Central memory CD8-positive, alpha-beta T cell (primary cell): ENCODE measurements around the gene NCEH1.

ENCODE experiments used
- ATAC-seq: fragments of 150-1000 bp; cut with Tn5 transposase; replicated peaks from 2 replicates; pipeline ENCODE4 v1.10.0; 2022; ENCODE audit warnings: mild to moderate bottlenecking, moderate FRiP score, moderate number of reproducible peaks; ENCODE audit not compliant: poor library complexity, severe bottlenecking; ENCODE audit errors: extremely low read depth
- DNase-seq, 2 donors: peaks; one replicate each; pipeline ENCODE4 v3.0.0; 2021; ENCODE audit warnings: low spot score in 2 of 2
- H3K27ac Mint-ChIP-seq: one replicate; pipeline ENCODE4 v1.8.0; 2022; ENCODE audit warnings: low read depth, mild to moderate bottlenecking, moderate library complexity, mixed read lengths
- H3K27me3 Mint-ChIP-seq: one replicate; pipeline ENCODE4 v1.8.0; 2022; ENCODE audit warnings: mixed read lengths
- H3K36me3 Mint-ChIP-seq: one replicate; pipeline ENCODE4 v1.8.0; 2022; ENCODE audit warnings: mild to moderate bottlenecking, moderate library complexity, mixed read lengths; ENCODE audit not compliant: insufficient read depth
- H3K4me1 Mint-ChIP-seq: one replicate; pipeline ENCODE4 v1.8.0; 2022; ENCODE audit warnings: mixed read lengths
- H3K4me3 Mint-ChIP-seq: one replicate; pipeline ENCODE4 v1.8.0; 2022; ENCODE audit warnings: mild to moderate bottlenecking, moderate library complexity, mixed read lengths
- H3K9me3 Mint-ChIP-seq: one replicate; pipeline ENCODE4 v1.8.0; 2022; ENCODE audit warnings: mixed read lengths

The NCEH1 gene

DNA sequence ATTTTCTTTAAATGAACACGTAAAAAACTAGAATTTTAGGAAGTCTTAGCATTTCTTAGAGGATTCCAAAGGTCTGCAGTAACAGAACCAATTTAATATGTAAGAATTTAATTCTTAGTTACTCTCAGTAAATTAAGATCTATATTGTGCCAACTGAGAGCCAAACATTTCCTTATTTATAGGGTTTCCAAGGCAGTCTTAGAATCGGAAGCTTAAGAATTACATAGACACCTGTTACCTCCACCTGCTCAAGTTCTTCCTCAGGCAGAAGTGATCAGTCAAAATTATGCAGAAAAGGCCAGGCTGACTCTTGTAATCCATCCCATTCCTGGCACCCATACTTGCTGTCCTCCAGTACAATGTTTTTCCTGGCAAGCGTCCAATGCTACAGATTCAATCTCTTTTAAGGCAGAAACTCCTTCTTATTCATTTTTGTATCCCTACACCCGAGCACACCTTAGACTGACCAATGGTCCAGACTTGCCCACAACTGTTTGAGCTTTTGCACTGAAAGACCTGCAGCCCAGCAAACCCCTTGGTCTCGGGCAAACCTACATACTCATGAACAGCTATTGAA is 64.3 kb downstream of the NCEH1 start:
- Mint-ChIP-seq H3K27me3 (no peaks in the 10 kb centered on the region), H3K27ac (no peak overlapping the region), H3K4me1 (no peaks in the 10 kb centered on the region), H3K4me3 (no peak overlapping the region), H3K9me3 (no peaks in the 10 kb centered on the region), H3K36me3 (peaks cover 2% of the 10 kb centered on the region)
- ATAC-seq (no peak), DNase-seq (no peak)

- Mint-ChIP-seq H3K9me3 (no peaks in the 10 kb centered on the region), H3K4me1 (no peaks in the 10 kb centered on the region), H3K4me3 (no peak overlapping the region), H3K27me3 (no peaks in the 10 kb centered on the region), H3K36me3 (peaks cover 2% of the 10 kb centered on the region), H3K27ac (no peak overlapping the region)
- ATAC-seq (no peak), DNase-seq (no peak)
Measured at GRCh38 chr3:172644258-172644657, 66.6 kb downstream of the NCEH1 start.

- Mint-ChIP-seq H3K4me1 (no peaks in the 10 kb centered on the region), H3K27me3 (no peaks in the 10 kb centered on the region), H3K9me3 (no peaks in the 10 kb centered on the region), H3K36me3 (peaks cover 2% of the 10 kb centered on the region), H3K27ac (no peak overlapping the region), H3K4me3 (no peak overlapping the region)
- DNase-seq (no peak), ATAC-seq (no peak)
Measured at GRCh38 chr3:172643506-172644179, 67.2 kb downstream of the NCEH1 start.

GRCh38 chr3:172641291-172641690 is 69.6 kb downstream of the NCEH1 start:
- no peak for ATAC-seq
- Mint-ChIP-seq H3K27ac (no peak overlapping the region), H3K9me3 (no peaks in the 10 kb centered on the region), H3K4me1 (no peaks in the 10 kb centered on the region), H3K4me3 (no peak overlapping the region), H3K27me3 (no peaks in the 10 kb centered on the region), H3K36me3 (peaks cover 2% of the 10 kb centered on the region)
- no peak for DNase-seq

DNA sequence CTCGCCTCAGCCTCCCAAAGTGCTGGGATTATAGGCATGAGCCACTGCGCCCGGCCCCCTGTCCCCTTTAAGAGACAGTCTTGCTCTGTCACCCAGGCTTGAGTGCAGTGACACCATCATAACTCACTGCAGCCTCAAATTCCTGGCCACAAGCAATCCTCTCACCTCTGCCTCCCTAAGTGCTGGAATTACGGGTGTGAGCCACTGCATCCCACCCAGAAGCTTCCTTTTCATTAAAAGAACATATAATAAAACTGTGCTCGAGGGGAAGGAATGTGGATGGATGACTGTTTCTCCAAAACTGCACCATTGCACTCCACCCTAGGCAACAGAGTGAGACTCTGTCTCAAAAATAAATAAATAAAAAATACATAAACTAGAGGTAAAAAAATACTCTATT is 70.1 kb downstream of the NCEH1 start:
- H3K4me1 Mint-ChIP-seq, result peaks cover 1% of the 10 kb centered on the region
- H3K27ac Mint-ChIP-seq, result no peak overlapping the region

GRCh38 chr3:172635588-172635987 is 75.3 kb downstream of the NCEH1 start:
- ATAC-seq (peak; percentile 67), DNase-seq (no peak)
- Mint-ChIP-seq H3K4me1 (peaks cover 6% of the 10 kb centered on the region), H3K27ac (no peak overlapping the region), H3K4me3 (no peak overlapping the region), H3K9me3 (no peaks in the 10 kb centered on the region), H3K27me3 (no peaks in the 10 kb centered on the region), H3K36me3 (peaks cover 4% of the 10 kb centered on the region)

More for the DNA sequence above, 70.1 kb downstream of the NCEH1 start:
- ATAC-seq (no peak), DNase-seq (no peak)
- Mint-ChIP-seq H3K9me3 (no peaks in the 10 kb centered on the region), H3K36me3 (peaks cover 2% of the 10 kb centered on the region), H3K4me3 (no peak overlapping the region), H3K27me3 (no peaks in the 10 kb centered on the region)

DNA sequence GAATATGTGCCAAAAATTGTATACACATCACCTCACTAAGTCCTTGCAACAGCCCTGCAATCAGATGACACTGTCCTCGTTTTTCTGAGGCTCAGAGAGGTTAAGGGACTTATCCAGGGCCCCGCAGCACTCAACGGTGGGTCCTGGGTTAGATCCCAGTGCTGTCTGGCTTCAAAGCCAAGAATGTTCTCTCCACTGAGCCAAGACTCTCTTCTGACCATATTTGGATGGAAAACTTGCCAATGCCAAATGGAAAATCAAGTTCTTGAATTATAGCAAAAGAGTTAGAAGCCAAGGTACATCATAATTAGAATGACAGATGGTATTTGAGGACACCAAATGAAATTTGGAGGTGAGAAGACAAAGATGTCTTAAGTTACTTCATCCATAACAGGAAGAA is 75.9 kb downstream of the NCEH1 start:
- Mint-ChIP-seq H3K27me3 (no peaks in the 10 kb centered on the region), H3K36me3 (peaks cover 4% of the 10 kb centered on the region), H3K4me3 (no peak overlapping the region), H3K9me3 (no peaks in the 10 kb centered on the region), H3K27ac (no peak overlapping the region), H3K4me1 (peaks cover 6% of the 10 kb centered on the region)
- DNase-seq (no peak), ATAC-seq (no peak)

GRCh38 chr3:172630316-172630715 is 80.6 kb downstream of the NCEH1 start:
- Mint-ChIP-seq H3K27me3 (no peaks in the 10 kb centered on the region), H3K4me3 (no peak overlapping the region), H3K27ac (no peak overlapping the region), H3K4me1 (peaks cover under 1% of the 10 kb centered on the region), H3K36me3 (peaks cover 4% of the 10 kb centered on the region), H3K9me3 (no peaks in the 10 kb centered on the region)
- no peak for DNase-seq
- ATAC-seq, result no peak

GRCh38 chr3:172629470-172629869 is 81.4 kb downstream of the NCEH1 start:
- Mint-ChIP-seq H3K27me3 (no peaks in the 10 kb centered on the region), H3K36me3 (peaks cover 4% of the 10 kb centered on the region), H3K4me1 (no peaks in the 10 kb centered on the region), H3K4me3 (no peak overlapping the region), H3K9me3 (no peaks in the 10 kb centered on the region), H3K27ac (no peak overlapping the region)
- no peak for ATAC-seq
- DNase-seq, result no peak

- H3K9me3 Mint-ChIP-seq, result no peaks in the 10 kb centered on the region
- H3K27ac Mint-ChIP-seq, result no peak overlapping the region
- DNase-seq (no peak), ATAC-seq (no peak)
- H3K4me1 Mint-ChIP-seq, result no peaks in the 10 kb centered on the region
- no peak overlapping the region for H3K4me3 Mint-ChIP-seq
- no peaks in the 10 kb centered on the region for H3K27me3 Mint-ChIP-seq
- H3K36me3 Mint-ChIP-seq, result no peaks in the 10 kb centered on the region
Measured at GRCh38 chr3:172627057-172627809, 83.6 kb downstream of the NCEH1 start.

DNA sequence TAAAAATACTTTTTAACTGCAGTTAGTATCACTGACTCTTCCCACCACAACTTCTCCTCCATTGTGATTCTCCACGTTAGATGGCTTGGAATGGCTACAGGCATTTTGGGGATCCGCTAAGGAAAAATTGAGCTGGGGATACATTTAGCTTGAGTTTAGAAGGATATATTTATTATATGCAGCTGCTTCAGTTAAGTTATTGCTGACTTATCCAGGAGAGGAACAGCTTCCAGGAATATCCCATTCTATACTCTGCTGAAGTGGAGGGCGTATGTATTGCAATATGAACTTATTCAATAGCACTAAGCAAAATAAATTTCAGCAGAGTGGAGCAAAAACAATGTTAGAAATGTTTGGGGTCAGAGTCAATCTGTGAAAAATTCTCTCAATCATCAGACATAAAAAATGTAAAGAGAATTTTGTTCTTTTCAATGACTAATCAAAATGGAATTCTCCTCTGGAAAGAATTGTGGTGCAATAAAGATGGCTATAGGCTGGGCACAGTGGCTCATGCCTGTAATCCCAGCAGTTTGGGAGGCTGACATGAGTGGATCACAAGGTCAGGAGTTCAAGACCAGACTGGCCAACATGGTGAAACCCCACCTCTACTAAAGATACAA is 84.7 kb downstream of the NCEH1 start:
- no peaks in the 10 kb centered on the region for H3K9me3 Mint-ChIP-seq
- H3K27me3 Mint-ChIP-seq, result no peaks in the 10 kb centered on the region
- H3K27ac Mint-ChIP-seq, result no peak overlapping the region
- no peaks in the 10 kb centered on the region for H3K4me1 Mint-ChIP-seq
- no peaks in the 10 kb centered on the region for H3K36me3 Mint-ChIP-seq
- H3K4me3 Mint-ChIP-seq, result no peak overlapping the region
- ATAC-seq (no peak), DNase-seq (no peak)

DNA sequence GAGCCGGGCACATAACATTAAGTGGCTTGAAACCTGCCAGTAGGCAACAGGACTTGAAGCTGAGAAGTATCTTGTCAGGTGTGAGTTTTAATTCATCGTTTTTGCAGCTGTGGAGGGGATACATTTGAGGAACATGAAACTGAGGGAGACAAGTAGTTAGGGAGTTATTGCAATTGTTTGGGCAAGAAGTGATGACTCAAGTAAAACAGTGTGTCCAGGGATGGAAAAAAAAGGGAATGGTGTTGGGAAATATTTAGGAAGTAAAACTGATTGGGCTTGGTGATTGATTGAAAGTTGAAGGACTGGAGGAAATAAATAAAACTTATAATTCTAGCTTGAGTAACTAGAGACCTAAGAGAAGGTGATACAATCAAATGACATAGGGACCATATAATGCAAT is 85.5 kb downstream of the NCEH1 start:
- Mint-ChIP-seq H3K9me3 (no peaks in the 10 kb centered on the region), H3K27me3 (no peaks in the 10 kb centered on the region), H3K4me1 (no peaks in the 10 kb centered on the region), H3K36me3 (no peaks in the 10 kb centered on the region), H3K27ac (no peak overlapping the region), H3K4me3 (no peak overlapping the region)
- ATAC-seq, result no peak
- no peak for DNase-seq

DNA sequence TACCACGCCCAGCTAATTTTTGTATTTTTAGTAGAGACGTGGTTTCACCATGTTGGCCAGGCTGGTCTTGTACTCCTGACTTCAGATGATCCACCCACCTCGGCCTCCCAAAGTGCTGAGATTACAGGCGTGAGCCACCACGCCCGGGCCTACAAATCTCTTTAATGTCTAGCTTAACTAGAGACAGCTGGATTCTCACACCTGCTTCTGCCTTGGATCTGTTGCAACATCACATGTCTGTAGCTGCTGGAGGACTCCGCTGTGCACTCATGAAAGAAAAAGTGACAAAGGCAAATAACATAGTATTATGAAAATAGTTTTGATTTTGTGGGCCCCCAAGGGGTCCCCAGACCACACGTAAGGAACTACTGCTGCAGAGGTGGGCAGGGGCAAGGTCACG is 85.9 kb downstream of the NCEH1 start:
- no peaks in the 10 kb centered on the region for H3K9me3 Mint-ChIP-seq
- no peaks in the 10 kb centered on the region for H3K27me3 Mint-ChIP-seq
- no peaks in the 10 kb centered on the region for H3K36me3 Mint-ChIP-seq
- no peak overlapping the region for H3K27ac Mint-ChIP-seq
- H3K4me1 Mint-ChIP-seq, result no peaks in the 10 kb centered on the region
- ATAC-seq (no peak), DNase-seq (no peak)
- no peak overlapping the region for H3K4me3 Mint-ChIP-seq
